Calu3 (cell line): Measurements from ENCODE around the gene GLIS1. TPM values are rescaled to one million over a fixed set of nuclear protein-coding genes. Genes with fewer than 3 reads are reported as not detected.

Experiments
- BruUV-seq: library from RNA; stranded (reverse); fragments of 400-500 nt; replicated peaks from 2 replicates; lab custom pipeline; 2021; lab: Mats Ljungman, UMichigan
- CTCF ChIA-PET: fragments of 300-600 bp; sonication (Branson Sonifier 250); formaldehyde crosslinking; loops from one replicate; lab custom pipeline; 2022; ENCODE audit warnings: antibody characterized with exemption; lab: Charles Lee
- DNase-seq: peaks from one replicate; pipeline ENCODE4 v3.0.0; 2022
- H3K27ac Mint-ChIP-seq: one replicate; pipeline ENCODE4 v1.8.0; 2022; ENCODE audit warnings: mixed read lengths; ENCODE audit not compliant: unreplicated experiment
- H3K27me3 Mint-ChIP-seq: one replicate; pipeline ENCODE4 v1.8.0; 2022; ENCODE audit warnings: mixed read lengths; ENCODE audit not compliant: unreplicated experiment
- H3K36me3 Mint-ChIP-seq: one replicate; pipeline ENCODE4 v1.8.0; 2022; ENCODE audit warnings: mild to moderate bottlenecking, moderate library complexity, mixed read lengths; ENCODE audit not compliant: insufficient read depth, unreplicated experiment
- H3K4me1 Mint-ChIP-seq: one replicate; pipeline ENCODE4 v1.8.0; 2022; ENCODE audit warnings: mild to moderate bottlenecking, low read depth, mixed read lengths; ENCODE audit not compliant: unreplicated experiment
- H3K4me3 Mint-ChIP-seq: one replicate; pipeline ENCODE4 v1.8.0; 2022; ENCODE audit warnings: mild to moderate bottlenecking, low read depth, moderate library complexity, mixed read lengths; ENCODE audit not compliant: unreplicated experiment
- H3K9me3 Mint-ChIP-seq: one replicate; pipeline ENCODE4 v1.8.0; 2022; ENCODE audit warnings: low read depth, mixed read lengths; ENCODE audit not compliant: unreplicated experiment
- intact Hi-C: fragments of 100-400 bp; cut with micrococcal nuclease; formaldehyde crosslinking; loops from one replicate; pipeline ENCODE4 v1.10.0; 2022; ENCODE audit not compliant: unreplicated experiment
- total RNA-seq: library from RNA; stranded (reverse); gene quantifications from 2 replicates; pipeline ENCODE4 v1.2.3, GENCODE V29; 2022
- TF ChIP-seq, protein P1 (sequence below): fragments of 200-600 bp; IDR thresholded peaks from one replicate; pipeline ENCODE4 v1.8.0; 2022; ENCODE audit warnings: antibody characterized with exemption; ENCODE audit not compliant: unreplicated experiment

The GLIS1 gene
- total RNA-seq, 1 experiment from 2014 or later = not detected

DNA sequence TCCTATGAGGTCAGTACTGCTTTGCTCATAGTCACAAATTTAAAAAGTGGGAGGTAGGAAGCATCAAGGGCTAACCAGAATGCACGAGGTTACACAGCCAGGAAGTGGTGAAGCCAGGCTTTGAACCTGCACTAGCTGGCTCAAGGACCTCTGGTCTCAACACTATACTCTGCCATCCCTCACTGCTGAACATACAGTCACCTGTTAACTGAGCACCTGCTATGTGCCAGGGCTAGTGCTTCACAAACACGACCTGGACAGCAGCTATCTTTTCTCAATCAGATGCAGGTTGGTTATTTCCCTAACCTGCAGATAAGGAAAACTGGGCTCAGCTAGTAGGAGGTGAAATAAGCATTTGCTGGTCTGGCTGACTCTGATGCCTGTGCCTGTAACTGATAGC lies 73.0 kb downstream of the GLIS1 start:
- CTCF ChIA-PET = no interaction called here
- Mint-ChIP-seq H3K27me3 (peaks cover 100% of the 10 kb centered on the region), H3K9me3 (no peaks in the 10 kb centered on the region), H3K36me3 (no peaks in the 10 kb centered on the region), H3K4me1 (no peaks in the 10 kb centered on the region), H3K27ac (no peak overlapping the region), H3K4me3 (no peak overlapping the region)
- no TSS peak for BruUV-seq
- TF ChIP-seq, protein P1, sequence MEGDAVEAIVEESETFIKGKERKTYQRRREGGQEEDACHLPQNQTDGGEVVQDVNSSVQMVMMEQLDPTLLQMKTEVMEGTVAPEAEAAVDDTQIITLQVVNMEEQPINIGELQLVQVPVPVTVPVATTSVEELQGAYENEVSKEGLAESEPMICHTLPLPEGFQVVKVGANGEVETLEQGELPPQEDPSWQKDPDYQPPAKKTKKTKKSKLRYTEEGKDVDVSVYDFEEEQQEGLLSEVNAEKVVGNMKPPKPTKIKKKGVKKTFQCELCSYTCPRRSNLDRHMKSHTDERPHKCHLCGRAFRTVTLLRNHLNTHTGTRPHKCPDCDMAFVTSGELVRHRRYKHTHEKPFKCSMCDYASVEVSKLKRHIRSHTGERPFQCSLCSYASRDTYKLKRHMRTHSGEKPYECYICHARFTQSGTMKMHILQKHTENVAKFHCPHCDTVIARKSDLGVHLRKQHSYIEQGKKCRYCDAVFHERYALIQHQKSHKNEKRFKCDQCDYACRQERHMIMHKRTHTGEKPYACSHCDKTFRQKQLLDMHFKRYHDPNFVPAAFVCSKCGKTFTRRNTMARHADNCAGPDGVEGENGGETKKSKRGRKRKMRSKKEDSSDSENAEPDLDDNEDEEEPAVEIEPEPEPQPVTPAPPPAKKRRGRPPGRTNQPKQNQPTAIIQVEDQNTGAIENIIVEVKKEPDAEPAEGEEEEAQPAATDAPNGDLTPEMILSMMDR = no peak
- DNase-seq = no peak
- intact Hi-C loops = no loop called here

DNA sequence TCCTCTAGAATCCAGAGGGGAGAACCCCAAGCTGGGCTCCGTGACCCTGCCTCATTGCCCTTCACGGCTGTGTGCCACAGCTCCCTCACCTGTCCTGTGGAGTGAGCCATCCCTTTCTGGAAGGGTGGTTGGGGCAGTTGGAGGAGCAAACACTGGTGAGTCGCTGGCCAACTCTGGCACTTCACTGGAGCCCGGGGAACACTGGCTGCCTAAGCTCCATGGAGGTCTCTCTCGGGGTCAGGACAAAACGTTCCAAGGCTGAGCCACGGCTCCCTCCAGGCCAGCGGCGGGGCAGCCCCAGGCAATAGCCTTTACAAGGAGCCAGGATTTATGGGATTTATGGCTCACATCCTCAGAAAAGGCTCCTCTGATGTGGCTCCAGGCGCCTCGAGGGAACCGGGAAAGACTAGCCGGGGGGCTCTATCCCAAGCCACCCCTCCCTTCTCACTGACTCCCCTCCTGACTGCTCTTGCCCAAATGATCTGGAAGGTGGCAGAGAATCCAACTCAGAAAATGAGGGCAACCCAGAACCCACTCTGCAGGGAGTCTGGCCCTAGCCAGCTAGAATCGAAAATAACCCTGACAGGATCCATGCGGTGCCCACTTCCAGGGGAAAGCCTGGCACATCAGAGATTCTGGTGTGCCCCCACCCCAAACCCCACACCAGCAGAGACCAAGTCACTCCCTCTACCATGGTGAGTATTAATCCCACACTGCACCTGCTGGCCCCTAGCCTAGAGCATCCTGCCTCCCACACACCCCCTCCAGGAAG lies 75.2 kb downstream of the GLIS1 start:
- H3K27me3 Mint-ChIP-seq = peaks cover 99% of the 10 kb centered on the region
- CTCF ChIA-PET = no interaction called here
- H3K4me3 Mint-ChIP-seq = no peak overlapping the region
- intact Hi-C loops = no loop called here
- TF ChIP-seq, protein P1 = no peak
- DNase-seq = no peak
- no peak overlapping the region for H3K27ac Mint-ChIP-seq
- no TSS peak for BruUV-seq
- no peaks in the 10 kb centered on the region for H3K4me1 Mint-ChIP-seq
- no peaks in the 10 kb centered on the region for H3K36me3 Mint-ChIP-seq
- H3K9me3 Mint-ChIP-seq = no peaks in the 10 kb centered on the region

DNA sequence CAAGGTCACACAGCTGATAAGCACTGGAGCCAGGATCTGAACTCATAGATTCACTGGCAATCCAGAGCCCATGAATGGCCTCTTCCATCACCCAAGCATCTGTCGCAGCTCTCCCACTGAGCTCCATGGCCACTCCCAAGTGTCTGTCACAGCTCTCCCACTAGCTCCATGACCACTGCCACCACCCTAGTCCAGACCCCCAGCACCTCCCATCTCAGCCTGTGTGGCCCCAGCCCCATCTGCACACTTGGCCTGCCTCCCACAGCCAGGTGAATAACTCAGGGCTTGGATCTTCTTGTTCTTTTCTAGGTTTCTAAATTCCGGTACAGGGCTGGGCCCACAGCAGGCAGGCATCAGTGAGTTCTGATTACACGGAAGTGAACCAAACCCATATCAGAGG lies 76.0 kb downstream of the GLIS1 start:
- Mint-ChIP-seq H3K4me1 (no peaks in the 10 kb centered on the region), H3K27ac (no peak overlapping the region), H3K9me3 (no peaks in the 10 kb centered on the region), H3K36me3 (no peaks in the 10 kb centered on the region), H3K27me3 (peaks cover 99% of the 10 kb centered on the region), H3K4me3 (no peak overlapping the region)
- DNase-seq = no peak
- CTCF ChIA-PET = no interaction called here
- TF ChIP-seq, protein P1 = no peak
- intact Hi-C loops = no loop called here
- BruUV-seq = no TSS peak

DNA sequence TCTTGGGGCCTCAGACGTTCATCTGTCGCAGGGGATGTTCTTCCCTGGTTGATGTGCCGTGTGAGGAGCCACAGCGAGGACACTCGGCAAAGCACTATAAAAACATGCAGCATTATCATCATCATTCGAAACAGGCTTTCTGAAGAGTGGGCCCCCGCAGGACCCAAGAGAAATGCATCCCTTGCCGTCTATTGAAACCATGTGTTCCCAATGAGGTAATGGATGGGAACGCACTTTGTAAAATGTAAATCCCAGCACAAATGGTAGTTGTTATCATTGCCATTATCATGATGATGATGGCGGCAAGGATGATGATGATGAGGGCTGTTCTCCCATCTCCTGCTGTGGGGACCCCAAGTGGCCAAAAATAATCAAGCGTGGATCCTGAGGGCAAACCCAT lies 76.8 kb downstream of the GLIS1 start:
- Mint-ChIP-seq H3K4me3 (no peak overlapping the region), H3K27me3 (peaks cover 99% of the 10 kb centered on the region), H3K4me1 (no peaks in the 10 kb centered on the region), H3K36me3 (no peaks in the 10 kb centered on the region), H3K9me3 (no peaks in the 10 kb centered on the region), H3K27ac (no peak overlapping the region)
- TF ChIP-seq, protein P1 = no peak
- no TSS peak for BruUV-seq
- intact Hi-C loops = no loop called here
- DNase-seq = no peak
- CTCF ChIA-PET = no interaction called here
